ENCODE measurements around the gene RNF212.

RNF212 gene

GRCh38 chr4:1023075-1023640 is 90.2 kb downstream of the RNF212 start:
- Histone ChIP-seq H3K9me3 (ENCODE audit: control insufficient read depth, insufficient read depth, low read depth, low read length) (no peaks in the 10 kb centered on the region), H3K36me3 (ENCODE audit: control insufficient read depth, insufficient read depth, low read length) (peaks cover 18% of the 10 kb centered on the region), H3K27ac (ENCODE audit: low read depth, low read length) (no peak overlapping the region), H3K4me1 (ENCODE audit: control insufficient read depth, insufficient read depth, low read length) (peaks cover 30% of the 10 kb centered on the region), H3K9ac (ENCODE audit: low read length) (no peak overlapping the region), H3K27me3 (ENCODE audit: control insufficient read depth, insufficient read depth, low read length) (no peaks in the 10 kb centered on the region; the same call in 1 of the 2 replicates), H3K4me3 (ENCODE audit: low read depth, low read length) (no peak overlapping the region)

DNA sequence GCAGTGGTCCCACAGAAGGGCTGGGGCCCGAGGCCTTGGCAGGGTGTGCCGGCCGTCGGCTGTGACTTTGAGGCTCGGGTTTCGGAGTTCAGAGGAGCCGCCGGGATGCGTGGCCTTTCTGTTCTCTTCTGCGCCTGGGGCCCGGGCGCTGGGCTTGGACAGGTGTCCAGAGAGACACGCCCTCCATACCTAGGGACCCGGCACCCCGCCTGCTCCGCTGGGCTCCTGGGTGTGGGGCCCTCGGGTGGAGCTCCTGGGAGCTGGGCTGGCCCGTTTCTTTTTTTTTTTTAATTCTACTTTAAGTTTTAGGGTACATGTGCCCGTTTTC is 90.7 kb downstream of the RNF212 start:
- no peak overlapping the region for H3K27ac ChIP-seq (ENCODE audit: low read depth, low read length)
- peaks cover 18% of the 10 kb centered on the region for H3K36me3 ChIP-seq (ENCODE audit: control insufficient read depth, insufficient read depth, low read length)
- H3K9ac ChIP-seq (ENCODE audit: low read length) = no peak overlapping the region
- no peak overlapping the region for H3K4me3 ChIP-seq (ENCODE audit: low read depth, low read length)
- H3K9me3 ChIP-seq (ENCODE audit: control insufficient read depth, insufficient read depth, low read depth, low read length) = no peaks in the 10 kb centered on the region
- peaks cover 31% of the 10 kb centered on the region for H3K4me1 ChIP-seq (ENCODE audit: control insufficient read depth, insufficient read depth, low read length)
- no peaks in the 10 kb centered on the region; the same call in 1 of the 2 replicates for H3K27me3 ChIP-seq (ENCODE audit: control insufficient read depth, insufficient read depth, low read length)

- no peaks in the 10 kb centered on the region; the same call in 1 of the 2 replicates for H3K27me3 ChIP-seq (ENCODE audit: control insufficient read depth, insufficient read depth, low read length)
- no peak overlapping the region for H3K9ac ChIP-seq (ENCODE audit: low read length)
- H3K9me3 ChIP-seq (ENCODE audit: control insufficient read depth, insufficient read depth, low read depth, low read length) = no peaks in the 10 kb centered on the region
- H3K4me3 ChIP-seq (ENCODE audit: low read depth, low read length) = no peak overlapping the region
- no peak overlapping the region for H3K27ac ChIP-seq (ENCODE audit: low read depth, low read length)
- H3K4me1 ChIP-seq (ENCODE audit: control insufficient read depth, insufficient read depth, low read length) = peaks cover 26% of the 10 kb centered on the region
- peaks cover 18% of the 10 kb centered on the region for H3K36me3 ChIP-seq (ENCODE audit: control insufficient read depth, insufficient read depth, low read length)
Measured at GRCh38 chr4:1022051-1022738, 91.2 kb downstream of the RNF212 start.

All from HUES6 (cell line).